ENCODE results near the gene WASF3. TPM values are rescaled to one million over a fixed set of nuclear protein-coding genes. Genes with fewer than 3 reads are reported as not detected.

WASF3 gene
- total RNA-seq, 1 donor from 2014 or later, result 25.8 TPM

- no peak overlapping the region for H3K4me3 Mint-ChIP-seq (ENCODE audit: unreplicated experiment)
- Histone ChIP-seq H3K27me3 (ENCODE audit: insufficient read depth, low read length) (no peaks in the 10 kb centered on the region), H3K79me2 (ENCODE audit: insufficient read depth, low read length) (no peaks in the 10 kb centered on the region), H3K36me3 (ENCODE audit: insufficient read depth, low read length) (no peaks in the 10 kb centered on the region), H3K27ac (ENCODE audit: low read depth, low read length) (no peak overlapping the region), H3K4me3 (ENCODE audit: insufficient read depth, low read depth, low read length) (no peak overlapping the region), H3K9me3 (ENCODE audit: insufficient read depth, low read depth, low read length) (no peaks in the 10 kb centered on the region), H3K4me2 (ENCODE audit: low read length) (no peak overlapping the region), H2AFZ (ENCODE audit: low read depth, low read length) (no peak overlapping the region), H3K4me1 (ENCODE audit: insufficient read depth, low read length) (peaks cover 6% of the 10 kb centered on the region), H3K9ac (ENCODE audit: low read length) (no peak overlapping the region), H4K20me1 (ENCODE audit: insufficient read depth, low read length) (no peaks in the 10 kb centered on the region)
- H3K27me3 Mint-ChIP-seq (ENCODE audit: low read depth, unreplicated experiment), result no peaks in the 10 kb centered on the region
- H3K4me1 Mint-ChIP-seq (ENCODE audit: low read depth, unreplicated experiment), result peaks cover 17% of the 10 kb centered on the region
- FAIRE-seq (no peak), DNase-seq (ENCODE audit: low read depth) (no peak)
- H3K27ac Mint-ChIP-seq (ENCODE audit: unreplicated experiment), result no peak overlapping the region
- TF ChIP-seq EZH2 (IDR thresholded peaks at IDR 0.05; ENCODE audit: insufficient read depth, low read length) (no peak), CTCF (IDR thresholded peaks at IDR 0.05; ENCODE audit: insufficient read depth, low read depth, low read length) (no peak)
- peaks cover 6% of the 10 kb centered on the region for H3K36me3 Mint-ChIP-seq (ENCODE audit: low read depth, unreplicated experiment)
- no peaks in the 10 kb centered on the region for H3K9me3 Mint-ChIP-seq (ENCODE audit: unreplicated experiment)
These were observed 119.7 kb downstream of the WASF3 start for GRCh38 chr13:26677156-26677555.

GRCh38 chr13:26678330-26678729, 120.8 kb downstream of the WASF3 start:
- Histone ChIP-seq H3K9ac (ENCODE audit: low read length) (no peak overlapping the region), H3K9me3 (ENCODE audit: insufficient read depth, low read depth, low read length) (no peaks in the 10 kb centered on the region), H4K20me1 (ENCODE audit: insufficient read depth, low read length) (no peaks in the 10 kb centered on the region), H3K27ac (ENCODE audit: low read depth, low read length) (no peak overlapping the region), H2AFZ (ENCODE audit: low read depth, low read length) (no peak overlapping the region), H3K36me3 (ENCODE audit: insufficient read depth, low read length) (peaks cover 5% of the 10 kb centered on the region), H3K79me2 (ENCODE audit: insufficient read depth, low read length) (no peaks in the 10 kb centered on the region), H3K4me1 (ENCODE audit: insufficient read depth, low read length) (peaks cover 6% of the 10 kb centered on the region), H3K27me3 (ENCODE audit: insufficient read depth, low read length) (no peaks in the 10 kb centered on the region), H3K4me2 (ENCODE audit: low read length) (no peak overlapping the region), H3K4me3 (ENCODE audit: insufficient read depth, low read depth, low read length) (no peak overlapping the region)
- no peaks in the 10 kb centered on the region for H3K27me3 Mint-ChIP-seq (ENCODE audit: low read depth, unreplicated experiment)
- DNase-seq (ENCODE audit: low read depth) (no peak), FAIRE-seq (no peak)
- H3K36me3 Mint-ChIP-seq (ENCODE audit: low read depth, unreplicated experiment), result peaks cover 12% of the 10 kb centered on the region
- no peaks in the 10 kb centered on the region for H3K9me3 Mint-ChIP-seq (ENCODE audit: unreplicated experiment)
- no peak overlapping the region for H3K4me3 Mint-ChIP-seq (ENCODE audit: unreplicated experiment)
- no peak overlapping the region for H3K27ac Mint-ChIP-seq (ENCODE audit: unreplicated experiment)
- no peak for TF ChIP-seq CTCF (IDR thresholded peaks at IDR 0.05; ENCODE audit: insufficient read depth, low read depth, low read length)
- no peak for TF ChIP-seq EZH2 (IDR thresholded peaks at IDR 0.05; ENCODE audit: insufficient read depth, low read length)
- H3K4me1 Mint-ChIP-seq (ENCODE audit: low read depth, unreplicated experiment), result peaks cover 17% of the 10 kb centered on the region

- Mint-ChIP-seq H3K9me3 (ENCODE audit: unreplicated experiment) (no peaks in the 10 kb centered on the region), H3K27ac (ENCODE audit: unreplicated experiment) (peak overlapping the region; percentile 94), H3K4me3 (ENCODE audit: unreplicated experiment) (no peak overlapping the region), H3K4me1 (ENCODE audit: low read depth, unreplicated experiment) (peaks cover 17% of the 10 kb centered on the region), H3K36me3 (ENCODE audit: low read depth, unreplicated experiment) (peaks cover 12% of the 10 kb centered on the region), H3K27me3 (ENCODE audit: low read depth, unreplicated experiment) (no peaks in the 10 kb centered on the region)
- Histone ChIP-seq H3K9ac (ENCODE audit: low read length) (no peak overlapping the region), H3K36me3 (ENCODE audit: insufficient read depth, low read length) (peaks cover 5% of the 10 kb centered on the region), H3K27me3 (ENCODE audit: insufficient read depth, low read length) (no peaks in the 10 kb centered on the region), H3K4me1 (ENCODE audit: insufficient read depth, low read length) (peaks cover 6% of the 10 kb centered on the region), H2AFZ (ENCODE audit: low read depth, low read length) (no peak overlapping the region), H3K27ac (ENCODE audit: low read depth, low read length) (no peak overlapping the region), H4K20me1 (ENCODE audit: insufficient read depth, low read length) (no peaks in the 10 kb centered on the region), H3K4me2 (ENCODE audit: low read length) (no peak overlapping the region), H3K9me3 (ENCODE audit: insufficient read depth, low read depth, low read length) (no peaks in the 10 kb centered on the region), H3K79me2 (ENCODE audit: insufficient read depth, low read length) (no peaks in the 10 kb centered on the region), H3K4me3 (ENCODE audit: insufficient read depth, low read depth, low read length) (no peak overlapping the region)
- DNase-seq (ENCODE audit: low read depth), result no peak
- no peak for FAIRE-seq
- TF ChIP-seq CTCF (IDR thresholded peaks at IDR 0.05; ENCODE audit: insufficient read depth, low read depth, low read length) (no peak), EZH2 (IDR thresholded peaks at IDR 0.05; ENCODE audit: insufficient read depth, low read length) (no peak)
These were observed 121.3 kb downstream of the WASF3 start for GRCh38 chr13:26678796-26679195.
